Gastroesophageal sphincter (tissue), 3 donors: Measurements from ENCODE around the gene SMOC1.

Source experiments
- POLR2A ChIP-seq, 2 donors: fragments of 450-650 bp; IDR thresholded peaks; one replicate each; pipeline ENCODE4 v1.6.1; 2017; ENCODE audit warnings: antibody characterized with exemption in 2 of 2, mild to moderate bottlenecking in 2 of 2, moderate library complexity in 1 of 2
- TF ChIP-seq, protein P1 (sequence below), 4 experiments: fragments of 200-600 bp in 2 of 4; fragments of 450-650 bp in 2 of 4; sonication (generic) in 1 of 4; IDR thresholded peaks; one replicate each; pipeline ENCODE4 v1.5.1; 2017 to 2019; ENCODE audit warnings: antibody characterized with exemption in 4 of 4, mild to moderate bottlenecking in 2 of 4, moderate library complexity in 2 of 4

- TF ChIP-seq, protein P1, sequence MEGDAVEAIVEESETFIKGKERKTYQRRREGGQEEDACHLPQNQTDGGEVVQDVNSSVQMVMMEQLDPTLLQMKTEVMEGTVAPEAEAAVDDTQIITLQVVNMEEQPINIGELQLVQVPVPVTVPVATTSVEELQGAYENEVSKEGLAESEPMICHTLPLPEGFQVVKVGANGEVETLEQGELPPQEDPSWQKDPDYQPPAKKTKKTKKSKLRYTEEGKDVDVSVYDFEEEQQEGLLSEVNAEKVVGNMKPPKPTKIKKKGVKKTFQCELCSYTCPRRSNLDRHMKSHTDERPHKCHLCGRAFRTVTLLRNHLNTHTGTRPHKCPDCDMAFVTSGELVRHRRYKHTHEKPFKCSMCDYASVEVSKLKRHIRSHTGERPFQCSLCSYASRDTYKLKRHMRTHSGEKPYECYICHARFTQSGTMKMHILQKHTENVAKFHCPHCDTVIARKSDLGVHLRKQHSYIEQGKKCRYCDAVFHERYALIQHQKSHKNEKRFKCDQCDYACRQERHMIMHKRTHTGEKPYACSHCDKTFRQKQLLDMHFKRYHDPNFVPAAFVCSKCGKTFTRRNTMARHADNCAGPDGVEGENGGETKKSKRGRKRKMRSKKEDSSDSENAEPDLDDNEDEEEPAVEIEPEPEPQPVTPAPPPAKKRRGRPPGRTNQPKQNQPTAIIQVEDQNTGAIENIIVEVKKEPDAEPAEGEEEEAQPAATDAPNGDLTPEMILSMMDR (IDR thresholded peaks at IDR 0.05): no peak
- no peak for TF ChIP-seq POLR2A (IDR thresholded peaks at IDR 0.05)
Observed at GRCh38 chr14:70011098-70011497, 131.9 kb downstream of the SMOC1 start.
